Left lobe of liver (tissue), 2 donors: ENCODE data around the gene CYP3A5. TPM values are rescaled to one million over a fixed set of nuclear protein-coding genes. Genes with fewer than 3 reads are reported as not detected.
A peak's percentile ranks its signal among the peaks of the same experiment; 100 is the strongest.

Experiments used
- ATAC-seq: fragments of 200-7000 bp; cut with Tn5 transposase; one replicate; pipeline ENCODE4 v1.9.1; 2020; ENCODE audit warnings: mild to moderate bottlenecking, moderate library complexity
- DNase-seq: peaks from one replicate; pipeline ENCODE4 v3.0.0-alpha.2; 2020; ENCODE audit warnings: low spot score
- total RNA-seq: library from RNA; stranded (reverse); gene quantifications from one replicate; pipeline ENCODE4 v1.2.1, GENCODE V29; 2021
- donor health status: DM: no; HTN: no; CAD: no; lungs with moderate emphysema.
- donor health status: DM: no; HTN: yes; CAD: no.

The CYP3A5 gene
- total RNA-seq, 1 donor from 2014 or later: 564 TPM

- no peak for ATAC-seq
Measured at GRCh38 chr7:99617192-99617781, 62.5 kb downstream of the CYP3A5 start.

DNA sequence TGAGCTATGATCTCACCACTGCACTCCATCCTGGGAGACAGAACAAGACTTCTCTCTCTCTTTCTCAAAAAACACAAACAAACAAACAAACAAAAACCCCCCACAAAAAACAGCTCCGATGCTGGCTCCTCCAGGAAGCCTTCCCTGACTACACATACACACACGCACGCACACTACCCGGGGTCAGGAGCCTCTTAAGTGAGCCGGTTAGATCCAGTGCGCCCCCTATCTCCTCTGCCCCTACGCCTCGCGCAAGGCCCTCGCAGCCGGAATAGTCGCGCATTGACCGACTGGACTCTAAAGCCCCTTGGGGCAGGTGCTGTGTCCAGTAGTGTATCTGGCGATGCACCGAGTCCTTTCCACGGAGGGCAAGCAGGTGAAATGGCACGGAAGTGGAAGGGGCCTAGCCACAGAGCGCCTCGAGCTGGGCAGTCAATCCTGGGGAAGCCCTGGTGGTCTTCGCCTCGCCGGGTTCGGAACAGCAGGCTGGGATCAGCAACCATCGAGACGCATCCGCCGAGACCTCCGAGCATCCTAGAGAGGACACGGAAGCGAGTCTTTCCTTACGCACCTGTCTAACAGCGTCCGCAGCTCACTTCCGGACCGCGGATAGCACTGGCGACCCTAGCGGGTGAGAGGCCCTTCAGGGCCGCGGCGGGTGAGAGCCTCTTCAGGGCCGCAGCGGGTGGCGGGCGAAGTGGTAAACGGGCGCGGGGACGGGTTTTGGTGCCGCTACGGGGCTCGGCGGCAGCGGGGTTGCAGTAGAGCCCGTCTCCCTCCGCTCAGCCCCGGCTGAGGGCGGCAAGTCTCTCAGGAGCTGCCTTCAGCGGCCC is 63.2 kb downstream of the CYP3A5 start, which contains the start of gene ZSCAN25:
Gene ZSCAN25, plus strand, starts transcription at position 588 of the 833 bp plus-strand sequence. CDS start 2,661 bp downstream, outside the sequence.
- DNase-seq (peak; percentile 92), ATAC-seq (peak; percentile 98)

More at GRCh38 chr7:99617192-99617781, 62.5 kb downstream of the CYP3A5 start:
- no peak for DNase-seq

DNA sequence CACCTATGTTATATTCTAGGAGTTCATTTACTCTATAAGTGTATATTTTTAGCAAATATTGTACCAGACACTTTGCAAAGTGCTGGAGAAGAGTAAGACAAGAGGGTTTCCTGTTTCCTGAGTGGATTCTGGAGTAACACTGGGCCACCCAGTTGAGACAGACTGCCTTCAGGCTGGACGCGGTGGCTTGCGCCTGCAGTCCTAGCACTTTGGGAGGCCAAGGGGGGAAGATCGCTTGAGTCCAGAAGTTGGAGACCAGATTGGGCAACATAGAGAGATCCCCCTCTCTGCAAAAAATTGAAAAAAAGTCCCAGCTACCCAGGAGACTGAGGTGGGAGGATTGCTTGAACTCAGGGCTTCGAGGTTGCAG is 63.8 kb downstream of the CYP3A5 start:
- DNase-seq: no peak
- ATAC-seq: no peak

- DNase-seq (no peak), ATAC-seq (no peak)
Measured at GRCh38 chr7:99614495-99614894, 65.3 kb downstream of the CYP3A5 start.

- no peak for ATAC-seq
- no peak for DNase-seq
Measured at GRCh38 chr7:99607548-99607947, 72.2 kb downstream of the CYP3A5 start.

DNA sequence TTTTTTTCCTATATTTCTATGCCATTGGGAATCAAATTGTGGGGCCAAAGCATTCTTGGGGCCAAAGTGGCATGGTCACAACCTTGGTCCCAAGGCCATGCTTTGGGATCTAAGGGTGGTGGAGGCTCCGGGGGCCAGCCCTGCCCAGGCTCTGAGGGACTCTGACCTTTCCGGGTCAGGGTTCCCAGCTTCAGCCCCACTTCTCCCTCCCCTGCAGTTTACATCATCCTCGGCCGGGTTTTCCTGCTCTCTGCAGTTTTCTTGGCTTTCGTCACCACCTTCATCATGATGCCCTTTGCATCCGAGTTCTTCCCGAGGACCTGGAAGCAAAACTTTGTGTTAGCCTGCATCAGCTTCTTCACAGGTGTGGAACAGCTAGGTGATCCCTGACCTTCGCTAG is 73.3 kb downstream of the CYP3A5 start:
- ATAC-seq: no peak

DNA sequence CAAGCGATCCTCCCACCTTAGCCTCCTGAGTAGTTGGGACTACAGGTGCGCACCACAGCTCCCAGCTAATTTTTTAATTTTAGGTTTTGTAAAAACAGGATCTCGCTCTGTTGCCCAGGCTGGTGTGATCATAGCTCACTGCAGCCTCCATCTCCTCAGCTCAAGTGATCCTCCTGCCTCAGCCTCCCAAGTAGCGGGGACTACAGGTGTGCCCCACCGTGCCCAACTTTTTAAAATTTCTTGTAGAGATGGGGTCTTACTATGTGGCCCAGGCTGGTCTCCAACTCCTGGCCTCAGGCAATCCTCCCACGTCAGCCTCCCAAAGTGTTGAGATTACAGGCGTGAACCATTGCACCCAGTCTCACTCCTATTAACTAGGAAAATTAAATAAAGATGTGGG is 74.3 kb downstream of the CYP3A5 start:
- no peak for DNase-seq
- no peak for ATAC-seq

More for the DNA sequence above, 73.3 kb downstream of the CYP3A5 start:
- DNase-seq: no peak

- DNase-seq (no peak), ATAC-seq (no peak)
Measured at GRCh38 chr7:99601656-99602310, 78.0 kb downstream of the CYP3A5 start.

DNA sequence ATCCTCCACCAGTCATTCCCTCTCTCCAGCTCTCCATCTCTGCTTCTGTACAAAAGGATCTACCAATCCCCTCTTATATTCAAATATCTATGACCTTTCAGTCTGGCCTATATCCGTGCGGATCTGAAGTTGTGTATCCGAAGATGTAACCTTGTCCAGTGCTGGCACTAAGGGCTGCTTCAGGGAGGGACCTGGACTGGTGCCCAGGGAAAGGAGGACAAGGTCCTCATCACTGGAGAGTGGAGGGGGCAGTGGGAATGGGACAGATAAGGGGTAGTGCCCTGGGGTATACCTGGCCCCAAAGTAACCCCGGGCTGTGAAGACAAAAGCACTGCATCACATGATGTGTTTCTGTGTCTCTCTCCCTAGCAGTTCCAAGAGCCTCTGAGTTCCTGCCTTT is 80.0 kb downstream of the CYP3A5 start:
- DNase-seq (no peak), ATAC-seq (no peak)

Other genes with a start within 250 kb of the CYP3A5 start
- 2.3 TPM for gene PTCD1, start 241.2 kb downstream of the CYP3A5 start, total RNA-seq
- gene CPSF4, start 241.1 kb downstream of the CYP3A5 start, total RNA-seq: 14.4 TPM
- gene ATP5MF, start 213.8 kb downstream of the CYP3A5 start, total RNA-seq: 130 TPM
- 5.2 TPM for gene ZNF789, start 207.1 kb downstream of the CYP3A5 start, total RNA-seq
- 8.6 TPM for gene ZNF394, start 179.7 kb downstream of the CYP3A5 start, total RNA-seq
- 3.0 TPM for gene ZKSCAN5, start 175.3 kb downstream of the CYP3A5 start, total RNA-seq
- gene FAM200A, start 127.9 kb downstream of the CYP3A5 start, total RNA-seq: 2.2 TPM
- 24.0 TPM for gene ZNF655, start 121.4 kb downstream of the CYP3A5 start, total RNA-seq
- 0.18 TPM for gene TMEM225B, start 81.7 kb downstream of the CYP3A5 start, total RNA-seq
- gene ZSCAN25, start 63.0 kb downstream of the CYP3A5 start, total RNA-seq: 5.5 TPM
- gene CYP3A7, start 55.2 kb upstream of the CYP3A5 start, total RNA-seq: 17.5 TPM
- gene CYP3A4, start 104.2 kb upstream of the CYP3A5 start, total RNA-seq: 1,005 TPM
- gene CYP3A43, start 148.0 kb upstream of the CYP3A5 start, total RNA-seq: 27.3 TPM
- not detected for gene OR2AE1, start 197.0 kb upstream of the CYP3A5 start, total RNA-seq
- 13.7 TPM for gene TRIM4, start 239.5 kb upstream of the CYP3A5 start, total RNA-seq
- 0.86 TPM for gene GJC3, start 249.6 kb upstream of the CYP3A5 start, total RNA-seq